ENCODE measurements around the gene TGFBR2. TPM values are rescaled to one million over a fixed set of nuclear protein-coding genes. Genes with fewer than 3 reads are reported as not detected.
"Not testable (repeated sequence)": the region's sequence is repeated elsewhere in the genome, so short reads cannot be mapped to it uniquely, and the experiment has no call there.

The TGFBR2 gene
- total RNA-seq, 1 experiment from 2014 or later, result 6.8 TPM

DNA sequence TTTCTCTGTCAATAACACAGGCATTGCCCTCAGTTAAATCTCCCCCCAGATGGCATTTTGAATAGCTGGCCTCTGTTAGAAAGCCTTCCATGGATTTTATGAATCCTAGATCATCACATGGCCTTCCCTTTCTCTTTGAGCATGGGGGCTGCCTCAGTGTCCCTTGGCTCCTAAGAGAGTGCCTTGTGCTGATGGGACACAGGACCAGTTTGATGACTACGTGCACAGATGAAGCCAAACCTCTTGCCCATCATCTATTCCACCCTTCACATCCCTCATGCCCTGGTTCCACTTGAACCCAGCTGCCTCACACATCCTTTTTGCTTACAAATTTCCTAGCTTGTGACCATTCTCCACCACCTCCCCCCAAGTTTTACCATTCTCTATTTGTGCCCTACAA, 12.9 kb downstream of the TGFBR2 start:
- no peak for DNase-seq (ENCODE audit: low read depth)

DNA sequence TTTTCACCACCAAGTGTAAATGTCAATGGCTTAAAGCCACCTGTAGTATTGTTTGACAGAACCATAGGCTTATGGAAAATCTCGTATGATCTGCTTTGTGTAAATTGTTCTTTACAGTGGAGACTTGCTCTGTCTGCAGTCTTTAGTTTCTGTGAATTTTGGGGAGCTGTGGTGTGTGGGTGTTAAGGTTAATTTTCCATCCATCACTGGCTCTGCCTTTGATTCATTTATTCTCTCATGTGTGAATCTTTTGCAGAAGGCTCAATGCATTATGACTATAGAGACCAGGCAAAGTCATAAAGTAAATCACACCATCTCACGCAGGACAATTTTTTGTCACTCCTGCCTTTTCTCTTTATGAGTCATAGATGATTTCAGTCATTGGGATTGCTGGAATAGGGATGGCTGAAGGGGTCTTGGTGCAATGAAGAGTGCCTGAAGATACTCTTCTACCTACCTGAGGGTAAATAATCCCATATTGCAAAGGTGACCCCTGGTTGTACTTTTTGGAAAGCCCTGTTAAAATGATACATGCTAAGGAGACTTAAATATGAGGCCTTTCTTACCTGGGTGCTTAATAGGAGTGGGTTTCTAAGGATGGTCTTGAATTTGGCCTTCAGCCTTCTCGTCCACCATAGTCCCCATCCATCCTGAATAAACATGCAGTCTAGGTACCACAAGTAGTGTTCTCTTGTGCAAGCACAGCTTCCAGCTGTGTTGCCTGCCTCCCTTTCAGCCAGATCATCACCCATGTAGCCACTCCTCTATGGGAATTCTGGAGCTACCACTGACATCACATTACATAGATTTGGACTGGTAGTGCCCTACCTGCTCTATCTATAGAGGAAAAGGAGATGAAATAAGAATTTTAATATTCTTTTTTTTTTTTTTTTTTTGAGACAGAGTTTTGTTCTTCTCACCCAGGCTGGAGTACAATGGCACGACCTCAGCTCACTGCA, 14.3 kb downstream of the TGFBR2 start:
- DNase-seq (ENCODE audit: low read depth), result no peak

DNA sequence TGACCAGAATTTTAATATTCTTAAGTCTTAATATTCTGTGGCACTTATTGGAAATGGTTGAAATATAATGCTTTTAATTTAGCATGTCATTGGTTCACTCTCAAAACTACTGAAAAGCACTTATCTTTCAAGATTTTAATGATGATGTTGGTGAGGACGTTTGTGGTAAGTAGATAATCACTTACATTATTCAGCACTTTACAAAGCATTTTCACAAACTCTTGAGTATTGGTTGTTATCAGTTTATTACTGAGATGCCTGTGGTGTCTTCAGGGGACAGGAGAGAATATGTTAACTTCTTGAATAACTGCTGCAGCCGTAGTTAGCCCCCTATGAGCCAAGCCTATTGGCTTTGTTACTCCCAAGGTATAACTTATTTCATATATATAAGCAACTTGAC, 15.2 kb downstream of the TGFBR2 start:
- no peak for DNase-seq (ENCODE audit: low read depth)

DNA sequence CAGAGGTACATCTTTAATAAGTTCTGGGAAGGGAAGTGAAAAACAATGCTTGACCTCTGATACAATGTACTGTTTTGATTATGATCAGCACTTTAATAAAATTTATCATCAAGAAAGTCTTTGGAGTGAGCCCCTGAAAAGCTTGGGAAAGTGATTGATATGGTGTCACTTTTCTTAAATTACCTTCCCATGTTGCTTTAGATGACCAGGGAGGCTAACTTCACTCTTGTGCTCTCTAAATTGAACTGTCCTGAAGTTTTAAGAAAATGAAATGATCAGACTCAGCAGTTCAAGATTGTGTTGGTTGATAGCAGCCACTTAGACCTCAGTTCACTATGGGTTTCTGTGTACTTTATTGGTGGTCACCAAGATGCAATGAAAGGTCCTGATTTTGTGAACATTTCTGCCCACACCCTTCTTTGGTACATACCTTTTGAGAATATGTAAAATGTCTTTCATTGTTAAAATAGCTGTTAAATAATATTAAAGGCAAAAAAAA, 15.7 kb downstream of the TGFBR2 start:
- DNase-seq (ENCODE audit: low read depth), result no peak

DNA sequence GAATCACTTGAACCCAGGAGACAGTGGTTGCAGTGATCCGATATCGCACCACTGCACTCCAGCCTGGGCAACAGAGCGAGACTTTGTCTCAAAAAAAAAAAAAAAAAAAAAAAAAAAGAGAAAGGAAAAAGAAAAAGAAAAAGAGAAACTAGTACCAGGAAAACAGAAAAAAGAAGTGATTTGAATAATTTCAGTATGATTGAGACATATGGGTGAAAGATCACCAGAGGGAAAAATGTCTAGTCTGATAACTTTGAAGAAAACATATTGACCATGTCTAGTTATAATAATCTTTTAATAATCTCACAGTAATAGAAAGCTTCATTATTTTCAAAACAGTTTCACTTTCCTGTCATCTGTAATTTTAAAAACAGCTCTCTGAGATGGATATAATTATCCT, 16.4 kb downstream of the TGFBR2 start:
- DNase-seq (ENCODE audit: low read depth), result no peak

DNA sequence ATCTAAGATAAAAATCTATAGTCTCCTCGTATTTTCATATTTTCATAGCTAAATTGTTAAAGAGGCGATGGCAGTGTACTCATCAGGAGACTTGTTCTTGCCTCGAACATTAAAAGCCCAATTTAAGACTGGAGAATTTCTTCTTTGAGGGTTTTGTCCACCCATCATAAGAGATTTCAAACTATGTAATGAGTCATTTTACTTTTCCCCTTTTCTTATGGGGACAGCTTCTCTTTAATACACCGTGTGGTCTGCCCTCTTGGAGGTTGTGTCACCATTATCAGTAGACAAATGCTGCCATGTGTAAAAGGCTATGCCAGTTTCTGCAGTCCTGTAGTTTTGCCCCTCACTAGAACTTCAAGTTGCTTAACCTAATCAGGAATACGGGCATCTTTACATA, 16.9 kb downstream of the TGFBR2 start:
- DNase-seq (ENCODE audit: low read depth), result peak; percentile 9

DNA sequence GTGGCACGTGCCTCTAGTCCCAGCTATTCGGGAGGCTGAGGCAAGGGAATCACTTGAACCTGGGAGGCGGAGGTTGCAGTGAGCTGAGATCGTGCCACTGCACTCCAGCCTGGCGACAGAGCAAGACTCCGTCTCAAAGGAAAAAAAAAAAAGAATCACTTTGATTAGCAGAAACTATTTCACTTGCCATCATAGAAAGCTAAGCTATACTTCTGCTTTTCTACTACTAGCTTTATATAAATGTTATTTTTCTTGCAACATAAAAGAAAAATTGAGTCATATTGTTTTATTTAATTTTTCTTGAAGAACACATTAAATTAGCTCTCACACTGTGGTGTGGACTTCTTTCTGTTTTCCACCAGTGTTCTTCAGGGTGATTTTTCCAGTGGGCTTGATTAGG, 18.1 kb downstream of the TGFBR2 start:
- not testable (repeated sequence) for DNase-seq (ENCODE audit: low read depth)

DNA sequence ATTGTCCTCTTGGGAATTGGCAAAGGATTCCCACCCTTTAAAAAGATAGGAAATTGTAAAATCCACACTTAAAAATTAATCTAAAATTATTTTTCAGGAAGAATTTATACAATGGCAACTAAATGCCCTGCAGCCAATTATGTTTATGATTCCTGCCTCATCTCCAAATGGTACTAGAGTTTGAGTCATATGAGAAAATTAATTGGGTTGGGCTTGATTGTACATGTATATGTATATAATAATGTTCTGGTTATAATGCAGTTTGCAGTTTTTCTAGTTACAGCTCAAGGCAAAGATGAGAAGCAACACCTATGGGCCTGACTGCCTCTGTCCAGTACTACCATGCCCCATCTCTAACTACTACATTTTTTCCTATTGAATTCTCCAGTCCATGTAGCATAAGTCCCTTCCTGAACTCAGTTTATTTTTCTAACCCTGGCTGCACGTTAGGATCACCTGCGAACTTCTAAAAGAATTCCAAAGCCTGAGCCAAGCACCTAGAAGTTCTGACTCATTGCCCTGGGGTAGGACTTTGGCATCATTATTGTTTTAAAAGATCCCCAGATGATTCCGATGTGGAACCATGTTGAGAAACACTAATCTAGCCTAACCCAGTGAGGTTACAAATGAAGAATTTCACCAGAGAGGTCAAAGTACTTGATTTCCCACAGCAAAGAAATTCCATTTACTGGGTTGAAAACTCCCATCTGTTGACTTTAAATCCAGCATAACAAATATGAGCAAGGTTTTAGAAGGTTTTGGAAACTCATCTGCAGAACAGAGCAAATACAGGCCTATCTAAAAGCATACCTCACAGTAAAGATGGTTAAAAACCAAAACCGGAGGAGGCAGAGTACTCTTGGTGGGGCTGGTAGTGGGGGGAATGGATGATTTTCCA, 19.4 kb downstream of the TGFBR2 start:
- DNase-seq (ENCODE audit: low read depth), result peak; percentile 69

DNA sequence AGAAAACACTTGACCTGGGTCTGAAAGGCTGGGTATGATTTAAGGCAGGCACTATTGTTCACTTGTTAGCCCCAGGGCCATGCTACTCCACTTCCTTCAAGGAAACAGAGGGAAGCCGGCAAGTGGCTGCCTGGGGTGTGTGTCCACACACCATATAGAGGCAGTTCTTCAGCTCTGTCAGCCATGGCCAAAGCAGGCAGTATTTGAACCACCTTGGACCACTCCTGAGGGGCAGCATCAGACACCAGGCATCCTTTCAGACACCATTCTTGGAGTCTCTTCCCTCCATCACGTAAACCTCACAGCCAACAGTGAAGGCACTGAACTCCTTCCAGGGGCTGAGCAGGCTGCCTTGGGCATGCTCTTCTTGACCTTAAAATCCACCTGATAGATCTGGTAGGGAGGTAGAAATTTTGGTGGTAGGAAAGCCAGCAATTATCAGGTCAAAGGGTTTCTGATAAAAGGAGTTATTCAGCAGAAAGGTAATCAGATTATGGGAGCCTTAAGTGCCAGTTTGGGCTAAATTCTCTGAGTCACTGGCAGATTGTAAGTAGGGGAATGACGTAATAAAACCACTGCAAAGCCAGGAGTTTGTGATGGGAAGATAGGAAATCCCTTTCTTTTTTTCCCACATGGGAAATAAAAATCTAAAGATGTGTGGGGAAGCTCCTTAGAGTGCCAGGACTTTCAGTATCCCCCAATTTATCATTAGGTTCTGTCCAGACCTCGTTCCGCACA, 20.2 kb downstream of the TGFBR2 start:
- peak; percentile 71 for DNase-seq (ENCODE audit: low read depth)

DNA sequence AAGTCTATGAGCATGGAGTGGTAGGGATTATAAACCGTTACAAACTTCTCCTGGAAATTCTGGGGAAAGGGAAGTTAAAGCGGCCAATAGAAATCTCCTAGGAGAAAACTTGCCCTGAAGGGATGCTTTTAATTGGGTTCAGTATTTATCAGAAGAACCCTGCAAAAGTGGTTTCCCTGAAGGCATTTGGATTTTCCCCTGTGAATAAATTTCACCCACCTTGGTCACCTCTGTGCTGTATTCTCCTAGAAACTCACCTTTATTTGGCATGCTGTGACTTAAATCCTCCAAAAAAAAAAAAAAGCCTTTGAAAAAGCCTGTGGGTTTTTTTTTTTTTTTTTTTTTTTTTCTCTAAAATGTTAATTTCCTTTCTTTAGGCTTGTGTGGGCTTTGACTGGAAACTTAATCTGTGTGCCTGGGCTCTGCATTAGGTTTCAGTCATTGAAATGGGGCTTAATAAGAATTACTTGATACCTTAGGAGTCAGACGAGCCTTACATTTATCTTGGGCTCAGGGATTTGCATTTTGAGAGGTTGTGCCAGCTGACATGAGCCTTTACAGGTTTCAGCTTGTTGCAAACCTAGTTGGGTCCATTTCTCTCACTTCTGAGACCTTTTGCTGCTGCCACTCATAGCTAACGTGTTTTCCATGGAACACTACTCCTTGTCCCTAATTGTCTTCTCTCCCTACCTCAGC, 22.0 kb downstream of the TGFBR2 start:
- no peak for DNase-seq (ENCODE audit: low read depth)

DNA sequence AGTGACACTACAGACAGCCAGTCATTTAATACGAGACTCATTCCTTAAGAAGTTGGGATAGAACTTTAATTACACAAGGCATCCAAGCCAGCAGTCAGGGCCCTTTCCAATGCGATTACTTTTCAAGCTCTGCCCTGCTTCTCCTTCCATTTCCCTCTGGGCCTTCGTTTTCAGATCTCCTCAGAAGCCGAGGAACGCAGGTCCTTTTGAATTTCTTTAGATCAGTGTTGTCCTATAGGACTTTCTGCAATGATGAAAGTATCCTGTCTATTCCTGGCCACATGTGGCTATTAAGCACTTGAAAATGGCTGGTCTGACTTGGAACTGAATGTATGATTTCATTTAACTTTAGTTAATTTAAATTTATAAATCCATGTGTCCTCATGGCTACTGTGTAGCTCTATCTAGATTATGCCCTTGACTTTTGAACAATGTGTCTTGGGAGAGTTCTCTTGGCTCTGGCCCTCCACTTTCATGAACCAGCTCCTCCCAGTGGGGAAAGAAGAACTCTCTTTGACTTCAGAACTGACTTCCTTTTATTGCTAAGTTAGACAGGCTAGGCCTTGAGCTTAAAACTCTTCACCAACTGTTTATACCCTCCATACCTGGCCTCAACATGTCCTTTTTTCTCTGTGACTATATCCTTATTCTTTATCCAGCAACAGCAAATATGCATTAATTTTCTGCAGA, 22.6 kb downstream of the TGFBR2 start:
- peak; percentile 11 for DNase-seq (ENCODE audit: low read depth)

DNA sequence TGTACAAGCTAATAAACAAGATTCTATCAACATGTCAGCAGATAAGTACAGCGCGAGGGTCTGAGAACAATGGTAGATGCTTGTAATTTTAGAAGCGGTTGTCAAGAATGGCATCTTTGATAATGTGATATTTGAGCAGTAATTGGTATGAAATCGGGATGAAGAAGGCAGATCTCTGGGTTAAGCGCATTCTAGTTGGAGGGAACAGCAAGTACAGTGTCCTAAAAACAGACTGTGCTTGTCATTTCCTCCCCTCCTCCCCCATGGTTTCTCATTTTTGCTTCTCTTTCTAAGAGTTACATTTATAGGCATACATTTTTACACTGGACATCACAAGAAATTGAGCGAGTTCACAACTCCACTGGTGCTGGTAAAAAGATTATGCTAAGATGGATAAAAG, 23.3 kb downstream of the TGFBR2 start:
- no peak for DNase-seq (ENCODE audit: low read depth)

DNA sequence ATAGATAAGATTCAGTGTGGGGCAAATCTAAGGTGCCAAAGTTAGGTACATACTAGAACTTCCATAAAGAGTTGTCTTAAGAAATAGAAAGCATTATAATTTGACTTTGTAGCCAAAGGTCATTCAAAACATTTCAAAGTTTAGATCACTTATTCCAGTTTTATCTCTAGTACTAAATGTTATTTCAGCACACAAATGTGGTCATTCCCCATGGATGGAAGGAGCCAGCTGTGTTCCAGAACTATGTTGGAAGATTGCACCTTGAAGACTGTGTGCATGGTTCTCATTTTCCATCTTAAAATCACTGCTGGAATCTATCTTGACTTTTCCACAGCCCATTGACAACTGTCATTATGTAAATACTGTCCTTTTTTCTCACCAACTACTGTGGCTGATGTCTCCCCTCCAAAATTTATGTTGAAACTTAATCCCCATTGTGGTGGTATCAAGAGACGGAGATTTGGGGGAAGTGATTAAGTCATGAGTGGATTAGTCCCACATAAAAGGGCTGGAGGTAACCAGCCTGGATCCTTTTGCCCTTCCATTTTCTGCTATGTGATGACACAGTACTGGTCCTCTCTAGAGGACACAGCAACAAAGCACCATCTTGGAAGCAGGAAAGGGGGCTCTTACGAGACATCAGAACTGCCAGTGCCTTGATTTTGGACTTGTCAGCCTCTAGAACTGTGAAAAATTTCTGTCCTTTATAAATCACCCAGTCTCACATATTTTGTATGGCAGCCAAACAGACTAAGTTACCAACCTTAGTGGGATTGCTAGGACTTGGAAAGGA, 24.0 kb downstream of the TGFBR2 start:
- no peak for DNase-seq (ENCODE audit: low read depth)

DNA sequence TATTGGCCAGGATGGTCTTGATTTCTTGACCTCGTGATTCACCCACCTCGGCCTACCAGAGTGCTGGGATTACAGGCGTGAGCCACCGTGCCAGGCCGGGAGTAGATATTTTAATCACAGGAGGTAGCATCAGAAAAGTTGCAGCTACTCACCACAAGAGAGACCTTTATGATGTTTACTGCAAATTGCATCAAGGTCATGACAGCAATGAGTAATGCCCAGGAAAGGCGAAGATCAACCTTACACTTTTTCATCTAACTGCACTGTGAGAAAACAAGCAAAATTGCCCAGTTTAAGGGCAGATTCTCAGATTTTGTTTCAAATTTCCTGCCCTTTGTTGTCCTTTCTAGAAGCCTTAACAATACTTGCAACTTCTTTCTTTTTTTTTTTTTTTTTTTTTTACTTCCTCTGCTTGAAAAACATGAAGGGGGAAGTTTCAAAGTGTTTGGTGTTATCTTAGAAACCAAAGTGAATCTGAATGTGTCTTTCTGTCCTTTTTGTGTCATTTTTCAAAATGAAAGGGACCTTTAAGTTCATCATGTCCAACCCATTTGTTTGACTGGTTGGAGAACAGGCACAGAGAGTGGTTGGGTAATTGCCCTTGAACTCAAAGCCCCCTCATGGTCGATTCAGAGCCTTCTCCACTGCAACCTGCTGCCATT, 25.0 kb downstream of the TGFBR2 start:
- DNase-seq (ENCODE audit: low read depth), result no peak

DNA sequence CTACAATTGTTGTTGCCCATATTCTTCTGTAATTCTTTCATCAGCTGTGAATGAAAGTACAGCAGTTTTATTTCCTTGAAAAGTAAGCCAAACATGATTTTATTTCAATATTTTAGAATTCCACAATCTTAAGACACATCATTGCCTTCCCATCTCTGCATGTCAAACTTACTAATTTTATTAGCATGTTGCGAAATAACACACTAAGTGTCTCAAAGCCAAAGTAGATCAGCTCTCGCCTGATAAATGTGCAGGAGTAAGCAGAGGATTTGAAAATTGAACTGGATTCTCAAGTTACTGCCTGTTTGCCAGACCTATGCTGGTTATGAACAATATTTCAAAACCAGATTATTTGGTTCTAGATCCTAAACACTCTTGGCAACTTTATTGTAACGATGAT, 25.7 kb downstream of the TGFBR2 start:
- no peak for DNase-seq (ENCODE audit: low read depth)

DNA sequence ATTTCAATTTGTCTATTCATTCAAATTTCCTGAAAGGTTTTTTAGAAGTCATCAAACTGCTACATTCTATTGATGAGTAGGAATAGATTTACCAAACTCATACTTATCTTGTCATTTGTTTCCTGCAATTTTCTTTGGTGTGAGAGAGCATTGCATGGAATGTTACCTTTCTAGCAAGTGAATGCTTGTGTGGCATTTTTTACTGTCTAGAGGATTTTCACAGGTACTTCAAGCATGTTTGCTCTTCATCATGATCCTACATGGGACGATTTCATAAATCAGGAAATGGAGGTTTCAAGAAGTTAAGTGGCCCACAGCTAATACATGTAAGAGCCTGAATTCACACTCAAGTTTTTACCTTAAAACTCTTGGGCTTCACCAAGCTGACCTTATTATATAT, 26.1 kb downstream of the TGFBR2 start:
- no peak for DNase-seq (ENCODE audit: low read depth)

DNA sequence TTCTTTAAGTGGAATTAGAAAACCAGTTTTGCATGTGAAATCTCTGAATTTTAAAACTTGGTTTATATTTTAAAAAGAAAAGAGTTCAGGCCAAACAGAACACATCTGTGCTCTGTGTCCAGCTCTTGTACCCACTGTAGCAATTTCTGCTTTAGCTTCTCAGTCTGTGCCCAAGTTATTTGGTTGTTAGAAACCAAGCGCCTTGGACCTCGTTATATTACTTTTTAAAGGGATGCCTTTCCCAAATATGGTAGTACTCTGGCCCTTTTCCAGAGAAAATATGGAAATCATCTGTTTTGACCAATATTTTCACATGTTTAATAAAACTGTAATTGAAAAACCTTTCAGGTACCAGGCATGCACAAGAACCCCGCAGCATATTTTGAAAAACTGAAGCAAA, 27.3 kb downstream of the TGFBR2 start:
- no peak for DNase-seq (ENCODE audit: low read depth)

DNA sequence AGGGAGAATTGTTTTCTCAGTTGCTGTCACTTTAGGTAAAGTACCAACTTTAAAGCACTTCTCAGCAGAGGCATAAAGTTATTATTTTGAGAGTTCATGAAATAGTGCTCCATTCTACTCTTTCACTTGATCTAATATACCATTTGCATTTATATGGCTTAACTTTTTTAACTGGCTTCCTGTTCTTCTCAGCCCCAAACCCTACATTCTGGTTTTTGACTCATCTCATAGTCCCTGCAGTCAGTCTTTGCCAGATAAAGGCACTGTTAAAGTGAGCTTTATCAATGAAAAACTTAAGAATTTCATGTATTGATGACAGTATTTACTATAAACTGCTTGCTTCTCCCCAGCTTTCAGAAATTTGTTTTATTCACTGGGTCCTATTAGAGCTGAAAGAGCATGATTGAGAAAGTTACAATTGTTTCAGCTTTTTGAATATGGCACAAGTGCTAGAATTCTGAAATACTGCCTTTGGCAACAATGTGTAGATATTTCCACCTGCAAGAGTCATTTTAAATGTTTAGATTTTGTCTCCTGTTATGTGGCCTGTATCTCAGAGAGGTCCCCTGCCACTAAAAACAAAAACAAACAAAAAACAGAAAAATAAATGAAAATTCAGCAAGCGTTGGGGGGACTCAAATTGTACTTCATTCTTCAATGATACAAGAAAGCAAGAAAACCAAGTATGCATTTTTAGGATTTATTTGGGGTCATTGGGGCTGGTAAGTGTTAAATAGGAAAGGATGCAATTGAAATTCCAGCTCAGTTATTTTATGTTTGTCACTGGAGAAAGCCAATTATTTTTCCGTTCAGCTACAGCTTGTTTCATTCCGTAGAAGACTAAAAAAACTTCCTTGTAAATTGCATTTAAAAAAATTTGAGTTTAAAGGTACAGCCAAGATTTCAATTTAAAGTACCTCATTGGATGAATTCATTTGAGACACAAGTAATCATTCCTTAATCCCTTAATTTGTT, 28.6 kb downstream of the TGFBR2 start:
- DNase-seq (ENCODE audit: low read depth), result no peak
